GM12878 (cell line): Measurements from ENCODE around the gene COPZ1. TPM values are rescaled to one million over a fixed set of nuclear protein-coding genes. Genes with fewer than 3 reads are reported as not detected.

Source experiments
- ATAC-seq: fragments of 200-7000 bp; cut with Tn5 transposase; 3 replicates; pipeline ENCODE4 v1.9.1; 2020; ENCODE audit warnings: mild to moderate bottlenecking, moderate library complexity
- BruUV-seq: library from RNA; stranded (reverse); fragments of 400-500 nt; replicated peaks from 2 replicates; lab custom pipeline; 2021; lab: Mats Ljungman, UMichigan
- CTCF ChIA-PET: fragments of 300-600 bp; sonication (Branson Sonifier 250); formaldehyde crosslinking; extraction: SDS; loops from one replicate; lab custom pipeline; 2021; ENCODE audit warnings: inconsistent platforms; lab: Yijun Ruan, JAX
- POLR2A ChIA-PET: fragments of 350-600 bp; formaldehyde crosslinking; extraction: SDS; loops from one replicate; lab custom pipeline; 2021; ENCODE audit warnings: inconsistent platforms; lab: Charles Lee
- RAD21 ChIA-PET: fragments of 300-600 bp; sonication (Branson Sonifier 250); formaldehyde crosslinking; loops from one replicate; lab custom pipeline; 2023; ENCODE audit warnings: antibody characterized with exemption; ENCODE audit not compliant: unreplicated experiment; lab: Charles Lee
- SMC1A ChIA-PET: fragments of 300-600 bp; sonication (Branson Sonifier 250); formaldehyde crosslinking; loops from one replicate; lab custom pipeline; 2023; ENCODE audit not compliant: unreplicated experiment, uncharacterized antibody; lab: Charles Lee
- DNase-seq: peaks from one replicate; pipeline ENCODE4 v3.0.0-alpha.2; 2011; ENCODE audit warnings: low read depth, low spot score
- FAIRE-seq: peaks from 3 replicates; lab custom pipeline; 2011; peaks lifted over from hg19 to GRCh38; lab: Jason Lieb, UNC
- H2AFZ ChIP-seq: 2 replicates; pipeline ENCODE4 v1.6.0; 2011; ENCODE audit warnings: low read depth, low read length, control low read depth; ENCODE audit not compliant: control insufficient read depth
- H3K27ac ChIP-seq: 2 replicates; pipeline ENCODE4 v1.5.1; 2011; ENCODE audit warnings: control low read depth; ENCODE audit not compliant: control insufficient read depth, insufficient read depth
- H3K27me3 ChIP-seq, 2 experiments: replicated peaks in 1 of 2; 2 replicates each; pipeline versions ENCODE4 v1.6.0 to v1.6.1; 2011; ENCODE audit warnings: low read length in 1 of 2; ENCODE audit not compliant: control insufficient read depth in 2 of 2, insufficient read depth in 2 of 2
- H3K36me3 ChIP-seq, 2 experiments: 2 replicates each; pipeline ENCODE4 v1.5.1; 2011; ENCODE audit warnings: low read length in 1 of 2; ENCODE audit not compliant: control insufficient read depth in 2 of 2, insufficient read depth in 2 of 2
- H3K4me1 ChIP-seq: 2 replicates; pipeline ENCODE4 v1.6.1; 2011; ENCODE audit warnings: mild to moderate bottlenecking, low read length, moderate library complexity, mixed read lengths; ENCODE audit not compliant: control insufficient read depth, insufficient read depth
- H3K4me2 ChIP-seq: 2 replicates; pipeline ENCODE4 v1.6.0; 2011; ENCODE audit warnings: control low read depth; ENCODE audit not compliant: control insufficient read depth, insufficient read depth
- H3K4me3 ChIP-seq: fragments of 200-600 bp; sonication (generic); 2 replicates; pipeline ENCODE4 v1.5.1; 2016
- H3K79me2 ChIP-seq: 2 replicates; pipeline ENCODE4 v1.6.0; 2011; ENCODE audit warnings: low read length; ENCODE audit not compliant: control insufficient read depth, insufficient read depth
- H3K9ac ChIP-seq: 2 replicates; pipeline ENCODE4 v1.8.0; 2011; ENCODE audit warnings: low read length, control low read depth, mixed read lengths; ENCODE audit not compliant: control insufficient read depth, insufficient read depth
- H3K9me3 ChIP-seq: replicated peaks from 3 replicates; pipeline ENCODE4 v1.5.1; 2011; ENCODE audit warnings: mild to moderate bottlenecking, low read length; ENCODE audit not compliant: control insufficient read depth, insufficient read depth
- H4K20me1 ChIP-seq: 2 replicates; pipeline ENCODE4 v1.6.0; 2011; ENCODE audit not compliant: control insufficient read depth, insufficient read depth
- BRCA1 ChIP-seq: IDR thresholded peaks from 2 replicates; pipeline ENCODE4 v1.6.1; 2011; ENCODE audit warnings: low read depth, low read length, improper control_type of control experiment
- CBX3 ChIP-seq: fragments of 200-600 bp; sonication (generic); IDR thresholded peaks from 2 replicates; pipeline ENCODE4 v1.6.1; 2016; ENCODE audit warnings: low read depth, borderline replicate concordance
- CREM ChIP-seq: IDR thresholded peaks from 2 replicates; pipeline ENCODE4 v1.6.1; 2014; ENCODE audit warnings: antibody characterized with exemption, low read depth
- FOS ChIP-seq: IDR thresholded peaks from 3 replicates; pipeline ENCODE4 v1.6.1; 2011; ENCODE audit warnings: borderline replicate concordance; ENCODE audit not compliant: insufficient read length; ENCODE audit errors: extremely low read depth
- HDAC2 ChIP-seq: fragments of 200-600 bp; sonication (generic); IDR thresholded peaks from 2 replicates; pipeline ENCODE4 v1.6.1; 2017
- JUNB ChIP-seq: IDR thresholded peaks from 2 replicates; pipeline ENCODE4 v1.6.1; 2016; ENCODE audit warnings: antibody characterized with exemption, mild to moderate bottlenecking
- MEF2B ChIP-seq: fragments of 450-650 bp; IDR thresholded peaks from 2 replicates; pipeline ENCODE4 v1.6.1; 2018; ENCODE audit warnings: mild to moderate bottlenecking, moderate library complexity; ENCODE audit not compliant: partially characterized antibody, poor library complexity, severe bottlenecking
- NFYB ChIP-seq: IDR thresholded peaks from 2 replicates; pipeline ENCODE4 v1.6.1; 2011; ENCODE audit warnings: low read depth, mild to moderate bottlenecking, low read length, improper control_type of control experiment, moderate library complexity; ENCODE audit not compliant: insufficient read depth
- RCOR1 ChIP-seq: conservative IDR thresholded peaks from 2 replicates; pipeline ENCODE4 v1.6.1; 2012; ENCODE audit warnings: low read depth, low read length, improper control_type of control experiment
- WGBS: methylation state at CpG from one replicate; pipeline ENCODE4 v1.1.6; 2016; ENCODE audit warnings: low lambda C conversion rate; ENCODE audit not compliant: insufficient replicate concordance, insufficient coverage; ENCODE audit errors: missing lambda C conversion rate; 5-methylcytosine and 5-hydroxymethylcytosine counted together
- in situ Hi-C: fragments of 300-500 bp; cut with MboI; formaldehyde crosslinking; loops from 9 replicates; pipeline ENCODE4 v1.14.3; 2018; ENCODE audit warnings: mixed read lengths
- intact Hi-C: fragments of 100-400 bp; cut with micrococcal nuclease; formaldehyde crosslinking; loops from one replicate; pipeline ENCODE4 v1.14.2; 2022; ENCODE audit not compliant: unreplicated experiment
- polyA plus RNA-seq, 11 experiments: library from polyadenylated mRNA; depleted of rRNA in 4 of 11; unstranded in 6 of 11; stranded (reverse) in 5 of 11; fragments of >200 nt; fragmentation: Nextera tagmentation in 4 of 11; fragmentation: Illumina TruSeq in 1 of 11; extraction: Ambion mirVana in 4 of 11; extraction: Trizol in 1 of 11; gene quantifications; 1 replicate in 1 of 11; 2 replicates in 10 of 11; pipeline versions ENCODE4 v1.2.1 to v1.2.3, GENCODE V29; 2011 to 2016; ENCODE audit warnings: inconsistent platforms in 2 of 11, missing spikeins in 2 of 11, low read depth in 1 of 11
- total RNA-seq, 4 experiments: library from RNA; depleted of rRNA in 3 of 4; stranded (reverse); fragments of >200 nt in 3 of 4; fragmentation: Illumina TruSeq in 1 of 4; extraction: Trizol in 1 of 4; gene quantifications; 2 replicates each; pipeline versions ENCODE4 v1.2.1 to v1.2.3, GENCODE V29; 2013 to 2021

COPZ1 gene
- total and polyA plus RNA-seq, 10 of the 15 experiments (the other 5 are each of a cell fraction or from before 2014, with no cell fraction given) = 112 to 378 (median 184) TPM

- no peak overlapping the region for H2AFZ ChIP-seq
- no peaks in the 10 kb centered on the region for H3K27me3 ChIP-seq
- H3K9ac ChIP-seq = no peak overlapping the region
- no peaks in the 10 kb centered on the region for H3K9me3 ChIP-seq
- H3K79me2 ChIP-seq = no peaks in the 10 kb centered on the region
- WGBS = 0% methylated on average over 1 of the region's 1 CpG
- no peak for FAIRE-seq
- no peaks in the 10 kb centered on the region for H3K36me3 ChIP-seq
- H3K4me1 ChIP-seq = no peaks in the 10 kb centered on the region
- intact Hi-C loops = no loop called here
- ChIA-PET RAD21 (interaction anchor here (4.3 to 9.3 kb wide), 2 partner anchors 41 to 47 kb away, joined by 50 to 296 read pairs; no protein-coding TSS in a partner anchor), CTCF (interaction anchor here (0.9 to 12.3 kb wide), 8 partner anchors 7 to 138 kb away, joined by 3 to 1071 read pairs (median 10); partner anchors contain the start of genes ITGA5 and ZNF385A), POLR2A (interaction anchor here (0.6 kb wide), 1 partner anchor 185 kb away, joined by 3 read pairs; no protein-coding TSS in a partner anchor), SMC1A (interaction anchor here (0.9 to 12.3 kb wide), 3 partner anchors 28 to 64 kb away, joined by 3 to 469 read pairs (median 3); no protein-coding TSS in a partner anchor)
- H4K20me1 ChIP-seq = no peaks in the 10 kb centered on the region
- no peak overlapping the region for H3K27ac ChIP-seq
- BruUV-seq = no TSS peak
- H3K4me2 ChIP-seq = no peak overlapping the region
- ATAC-seq = no peak
- no peak for DNase-seq
- no peak overlapping the region for H3K4me3 ChIP-seq
- no peak for TF ChIP-seq MEF2B
- no peak for TF ChIP-seq HDAC2
- no peak for TF ChIP-seq JUNB
- no peak for TF ChIP-seq NFYB
- TF ChIP-seq RCOR1 = no peak
- no peak for TF ChIP-seq CREM
- no peak for TF ChIP-seq CBX3
- TF ChIP-seq FOS = no peak
- no peak for TF ChIP-seq BRCA1
- in situ Hi-C loops = no loop called here
These were observed 72.2 kb downstream of the COPZ1 start for GRCh38 chr12:54397157-54397556.
